A549 treated with AZD9567 at 1 μM for 4 hours (cell line): ENCODE results near the gene STAC3. TPM values are rescaled to one million over a fixed set of nuclear protein-coding genes. Genes with fewer than 3 reads are reported as not detected.

Source experiments
- total RNA-seq: library from RNA; stranded (reverse); fragments of 200-300 nt; extraction: Qiagen RNA extraction; gene quantifications from 5 replicates; pipeline ENCODE4 v1.2.3, GENCODE V29; 2022; ENCODE audit not compliant: insufficient read depth

Gene STAC3
- total RNA-seq, result 0.24 to 0.34 TPM (median 0.31 TPM) in 4 of 5 replicates, not detected in the other

DNA sequence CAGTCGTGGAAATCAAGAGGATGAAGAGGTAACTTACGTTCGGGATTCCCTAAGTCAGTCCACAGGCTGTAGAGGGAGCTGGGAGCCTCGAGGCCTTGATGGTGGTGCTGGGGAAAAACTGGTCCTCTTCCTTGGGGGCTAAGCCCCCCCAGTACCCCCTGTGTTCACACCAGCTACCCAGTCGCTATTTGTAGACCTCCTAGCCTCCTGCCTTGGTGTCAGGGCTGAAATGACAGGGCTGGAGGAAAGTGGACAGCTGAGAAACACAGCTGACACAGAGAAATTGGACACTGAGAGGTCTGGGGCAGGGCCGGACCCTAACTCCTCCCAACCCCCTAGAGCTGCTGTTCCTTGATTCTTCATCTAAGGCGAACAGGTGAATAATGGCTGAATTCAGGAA is at the start of gene STAC3:
STAC3 (minus strand) TSS at position 232 of the 400 bp plus-strand sequence. CDS start 1,551 bp downstream, outside the sequence.

DNA sequence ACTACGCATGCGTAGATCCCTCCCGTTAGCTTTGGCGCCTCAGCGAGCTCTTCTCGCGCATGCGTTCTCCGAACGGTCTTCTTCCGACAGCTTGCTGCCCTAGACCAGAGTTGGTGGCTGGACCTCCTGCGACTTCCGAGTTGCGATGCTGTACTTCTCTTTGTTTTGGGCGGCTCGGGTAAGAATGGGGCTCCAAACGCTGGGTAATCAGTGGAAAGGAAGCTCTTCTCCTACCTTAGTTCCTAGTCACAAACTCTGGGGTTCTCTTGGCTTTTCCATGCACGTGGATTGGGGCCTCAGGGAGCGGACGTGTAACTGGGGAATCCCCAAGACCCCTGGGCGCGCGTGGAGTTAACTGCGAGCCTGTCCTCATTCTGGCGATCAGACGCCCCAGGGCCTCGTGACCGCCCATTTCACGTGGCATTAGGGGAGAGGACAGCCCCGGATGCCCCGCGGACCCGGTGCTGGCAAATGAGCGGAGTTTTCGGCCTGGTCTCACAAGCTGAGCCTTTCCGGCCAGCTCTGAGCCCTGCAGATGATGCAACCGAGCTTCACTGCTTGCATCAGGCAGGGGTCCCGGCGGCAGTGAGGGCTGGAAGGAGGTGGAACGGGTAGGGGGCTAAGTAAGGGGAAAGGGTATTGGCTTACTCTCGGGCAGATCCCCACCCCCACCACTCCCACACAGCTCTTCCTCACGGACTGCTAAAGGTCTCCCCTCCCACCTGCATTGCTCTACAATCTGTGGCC is 21.2 kb downstream of the STAC3 start, which contains the start of gene SHMT2:
SHMT2 (plus strand) TSS at position 78 of the 747 bp plus-strand sequence; CDS start at position 146, 68 bp downstream.

DNA sequence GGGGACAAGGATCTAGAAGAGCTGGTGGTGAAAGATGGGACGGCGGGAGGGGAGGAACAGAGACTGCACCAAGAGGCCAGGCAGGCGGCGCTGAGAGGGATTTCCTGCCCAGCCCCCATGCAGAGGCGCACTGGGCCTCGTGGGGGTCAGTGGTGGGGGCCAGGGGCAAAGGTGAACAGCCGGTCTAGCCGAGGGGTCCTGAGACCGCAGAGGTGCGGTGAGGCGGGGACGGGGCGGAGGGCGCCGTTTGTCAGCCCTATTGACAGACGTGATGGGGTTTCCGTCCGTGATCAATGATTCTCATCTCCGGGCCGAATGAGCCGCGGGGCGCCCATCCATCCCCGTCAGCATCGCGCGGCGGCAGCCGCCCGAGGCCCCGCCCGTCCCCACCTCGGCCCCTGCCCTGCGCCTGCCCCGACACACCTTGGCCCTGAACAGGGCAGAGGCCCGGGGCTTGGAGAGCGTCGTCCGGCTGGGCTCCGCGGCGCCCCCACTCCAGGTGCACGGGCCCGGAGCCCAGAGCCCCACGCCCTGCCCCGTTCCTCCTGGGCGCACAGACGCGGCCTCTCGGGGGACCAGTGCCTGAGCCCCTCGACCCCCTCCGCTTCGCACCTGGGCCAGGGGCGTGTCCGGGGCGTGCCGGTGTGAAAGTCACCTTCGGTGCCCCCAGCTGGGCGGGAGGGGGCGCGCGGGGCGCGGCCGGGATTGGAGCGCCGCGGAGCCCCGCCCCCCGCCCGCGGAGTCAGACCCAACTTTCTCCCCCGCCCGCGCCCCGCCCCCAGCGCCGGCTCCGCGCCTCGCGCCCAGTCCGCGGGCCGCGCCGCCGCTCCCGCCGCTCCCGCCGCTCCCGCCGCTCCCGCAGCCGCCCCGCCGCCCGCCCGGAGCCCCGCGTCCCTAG is 34.7 kb downstream of the STAC3 start, which contains the start of gene NXPH4:
NXPH4 (plus strand) TSS at position 781 of the 898 bp plus-strand sequence. CDS start 176 bp downstream, outside the sequence.

Other genes starting within 250 kb of the STAC3 start
- 4.1 to 6.1 TPM (median 5.6 TPM) in 5 replicates for gene ZBTB39, start 244.6 kb downstream of the STAC3 start, total RNA-seq
- 0.09 to 0.34 TPM (median 0.17 TPM) in 4 of 5 replicates, not detected in the other for gene TAC3, start 234.7 kb downstream of the STAC3 start, total RNA-seq
- gene MYO1A, start 201.1 kb downstream of the STAC3 start, total RNA-seq, result 0.09 to 0.57 TPM (median 0.30 TPM) in 4 of 5 replicates, not detected in the other
- 13.6 to 16.9 TPM (median 14.8 TPM) in 5 replicates for gene NEMP1, start 172.4 kb downstream of the STAC3 start, total RNA-seq
- 15.1 to 20.9 TPM (median 17.9 TPM) in 5 replicates for gene NAB2, start 162.1 kb downstream of the STAC3 start, total RNA-seq
- 40.2 to 53.8 TPM (median 48.3 TPM) in 5 replicates for gene STAT6, start 139.8 kb downstream of the STAC3 start, total RNA-seq
- 13.0 to 24.4 TPM (median 14.9 TPM) in 5 replicates for gene LRP1, start 122.7 kb downstream of the STAC3 start, total RNA-seq
- gene LRP1-AS, start 103.6 kb downstream of the STAC3 start, total RNA-seq, result not detected in 5 replicates
- 4.1 to 5.9 TPM (median 5.1 TPM) in 5 replicates for gene NXPH4, start 34.4 kb downstream of the STAC3 start, total RNA-seq
- 110 to 141 TPM (median 131 TPM) in 5 replicates for gene SHMT2, start 21.5 kb downstream of the STAC3 start, total RNA-seq
- gene R3HDM2, start 179.9 kb upstream of the STAC3 start, total RNA-seq, result 8.0 to 10.9 TPM (median 8.4 TPM) in 5 replicates
- 0.03 to 0.06 TPM in 2 of 5 replicates, not detected in the others for gene INHBC, start 183.6 kb upstream of the STAC3 start, total RNA-seq
- 0.05 to 0.07 TPM in 2 of 5 replicates, not detected in the others for gene INHBE, start 204.1 kb upstream of the STAC3 start, total RNA-seq
- 3.0 to 6.8 TPM (median 4.2 TPM) in 5 replicates for gene GLI1, start 208.6 kb upstream of the STAC3 start, total RNA-seq
- gene ARHGAP9, start 228.7 kb upstream of the STAC3 start, total RNA-seq, result 0.52 to 1.1 TPM (median 0.55 TPM) in 4 of 5 replicates, not detected in the other
- gene MARS1, start 236.9 kb upstream of the STAC3 start, total RNA-seq, result 120 to 228 TPM (median 148 TPM) in 5 replicates